ENCODE results near the gene DPP3.
A peak's percentile ranks its signal among the peaks of the same experiment; 100 is the strongest.
"Not testable (repeated sequence)": the region's sequence is repeated elsewhere in the genome, so short reads cannot be mapped to it uniquely, and the experiment has no call there.

The DPP3 gene

GRCh38 chr11:66531841-66532240 is 51.6 kb downstream of the DPP3 start:
- no peak for TF ChIP-seq CTCF (IDR thresholded peaks at IDR 0.05; ENCODE audit: low read depth, low read length)
- in situ Hi-C loops (cut with HindIII; ENCODE audit: low sequenced_read_pairs): no loop called here

GRCh38 chr11:66532784-66533183 is 52.5 kb downstream of the DPP3 start:
- no peak for DNase-seq (ENCODE audit: low read depth, low spot score)
- TF ChIP-seq CTCF (IDR thresholded peaks at IDR 0.05; ENCODE audit: low read depth, low read length): no peak
- H3K4me3 ChIP-seq (ENCODE audit: low read depth, low read length): no peak overlapping the region
- in situ Hi-C loops (cut with HindIII; ENCODE audit: low sequenced_read_pairs): no loop called here

More at GRCh38 chr11:66531841-66532240, 51.6 kb downstream of the DPP3 start:
- DNase-seq (ENCODE audit: low read depth, low spot score): no peak
- H3K4me3 ChIP-seq (ENCODE audit: low read depth, low read length): no peak overlapping the region

GRCh38 chr11:66539170-66539869 is 59.1 kb downstream of the DPP3 start:
- TF ChIP-seq CTCF (IDR thresholded peaks at IDR 0.05; ENCODE audit: low read depth, low read length): no peak
- H3K4me3 ChIP-seq (ENCODE audit: low read depth, low read length): no peak overlapping the region
- DNase-seq (ENCODE audit: low read depth, low spot score): no peak
- in situ Hi-C loops (cut with HindIII; ENCODE audit: low sequenced_read_pairs): no loop called here

- no peak for TF ChIP-seq CTCF (IDR thresholded peaks at IDR 0.05; ENCODE audit: low read depth, low read length)
- in situ Hi-C loops (cut with HindIII; ENCODE audit: low sequenced_read_pairs): no loop called here
- H3K4me3 ChIP-seq (ENCODE audit: low read depth, low read length): no peak overlapping the region
- DNase-seq (ENCODE audit: low read depth, low spot score): no peak
Measured at GRCh38 chr11:66539870-66540213, 59.6 kb downstream of the DPP3 start.

- in situ Hi-C loops (cut with HindIII; ENCODE audit: low sequenced_read_pairs); DNase-seq (ENCODE audit: low read depth, low spot score); H3K4me3 ChIP-seq (ENCODE audit: low read depth, low read length): not testable (repeated sequence)
Measured at GRCh38 chr11:66540598-66540997, 60.4 kb downstream of the DPP3 start.

GRCh38 chr11:66541892-66542291 is 61.7 kb downstream of the DPP3 start:
- TF ChIP-seq CTCF (IDR thresholded peaks at IDR 0.05; ENCODE audit: low read depth, low read length): no peak
- in situ Hi-C loops (cut with HindIII; ENCODE audit: low sequenced_read_pairs): no loop called here
- DNase-seq (ENCODE audit: low read depth, low spot score): no peak
- H3K4me3 ChIP-seq (ENCODE audit: low read depth, low read length): no peak overlapping the region

GRCh38 chr11:66542362-66542761 is 62.1 kb downstream of the DPP3 start:
- peak; percentile 14 for DNase-seq (ENCODE audit: low read depth, low spot score)
- TF ChIP-seq CTCF (IDR thresholded peaks at IDR 0.05; ENCODE audit: low read depth, low read length): no peak
- no peak overlapping the region for H3K4me3 ChIP-seq (ENCODE audit: low read depth, low read length)
- in situ Hi-C loops (cut with HindIII; ENCODE audit: low sequenced_read_pairs): no loop called here
